ENCODE results near the gene CDKL2.
"Not testable (repeated sequence)": the region's sequence is repeated elsewhere in the genome, so short reads cannot be mapped to it uniquely, and the experiment has no call there.

Gene CDKL2

DNA sequence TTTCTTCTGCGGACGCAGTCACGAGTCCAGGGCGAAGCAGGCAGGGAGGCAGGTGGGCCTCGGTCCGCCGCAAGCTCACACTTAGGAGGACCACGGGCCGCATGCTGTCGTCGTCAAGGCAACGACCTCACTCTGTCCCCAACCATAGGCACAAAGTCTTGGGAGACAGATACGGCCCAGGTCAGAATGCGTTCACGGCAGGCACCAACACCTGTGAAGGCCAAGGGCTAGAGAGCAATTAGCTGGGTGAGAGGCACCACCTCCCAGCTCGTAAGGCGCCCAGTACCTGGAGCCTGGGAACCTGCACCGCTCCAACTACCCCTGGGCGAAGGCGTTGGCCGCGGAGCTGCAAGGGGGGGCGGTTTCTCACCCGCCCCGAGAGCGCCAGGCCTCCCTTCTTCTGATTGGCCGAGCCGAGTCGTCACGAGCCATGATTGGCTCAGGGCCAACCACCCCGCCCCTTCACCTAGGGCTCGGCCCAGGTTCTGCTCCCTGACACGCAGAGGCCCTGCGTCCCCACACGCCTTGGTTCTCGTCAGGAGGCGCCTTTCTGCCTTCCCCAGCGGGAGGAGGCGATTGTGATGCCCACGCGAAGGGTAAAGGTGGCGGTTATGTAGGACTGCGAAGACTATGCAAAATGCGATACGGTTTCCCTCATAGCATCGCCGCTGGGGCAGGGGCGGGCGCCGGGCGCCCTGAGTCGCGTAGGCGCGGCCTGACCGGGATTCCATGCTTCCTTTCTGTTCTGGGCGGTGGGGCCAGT is at the start of gene CDKL2:
Gene CDKL2 (minus strand): TSS at position 355 of the 763 bp plus-strand sequence. CDS start 4,540 bp downstream, outside the sequence.
- DNase-seq (ENCODE audit: low read depth in 2 of 2), result peak; percentile 78 to 87

DNA sequence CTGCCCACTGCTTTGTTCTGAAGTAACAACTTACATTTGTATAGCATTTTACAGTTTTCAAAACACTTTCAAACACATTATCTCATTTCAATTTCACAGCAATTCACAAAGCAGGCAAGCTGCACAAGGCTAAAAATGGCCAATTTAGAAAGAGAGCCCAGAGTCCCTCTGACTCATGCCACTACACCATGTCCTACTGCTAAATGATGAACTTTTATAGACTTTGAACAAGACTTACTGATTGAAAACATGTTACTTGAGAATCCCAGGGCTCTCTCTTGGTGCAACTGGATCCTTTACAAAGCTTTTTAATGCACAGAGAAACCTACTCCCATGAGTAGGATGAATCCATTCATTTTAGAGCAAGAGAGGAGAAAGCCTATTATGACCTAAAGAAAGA is 48.6 kb upstream of the CDKL2 start:
- no peak for DNase-seq (ENCODE audit: low read depth in 2 of 2)

DNA sequence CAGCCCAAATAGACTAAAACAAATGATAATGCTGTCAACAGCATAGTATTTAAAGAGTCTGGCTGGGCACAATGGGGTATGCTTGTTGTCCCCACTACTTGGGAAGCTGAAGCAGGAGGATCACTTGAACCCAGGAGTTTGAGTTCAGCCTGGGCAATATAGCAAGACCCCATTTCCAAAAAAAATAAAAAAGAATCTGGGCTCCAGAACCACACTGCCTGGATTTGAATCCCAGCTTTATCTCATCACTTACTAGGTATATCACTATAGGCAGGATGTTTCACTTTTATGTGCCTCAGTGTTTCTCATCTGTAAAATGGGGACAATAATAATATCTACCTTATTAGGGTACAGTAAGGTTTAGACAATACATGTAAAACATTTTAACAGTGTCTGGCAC is 48.1 kb upstream of the CDKL2 start:
- no peak for DNase-seq (ENCODE audit: low read depth in 2 of 2)

DNA sequence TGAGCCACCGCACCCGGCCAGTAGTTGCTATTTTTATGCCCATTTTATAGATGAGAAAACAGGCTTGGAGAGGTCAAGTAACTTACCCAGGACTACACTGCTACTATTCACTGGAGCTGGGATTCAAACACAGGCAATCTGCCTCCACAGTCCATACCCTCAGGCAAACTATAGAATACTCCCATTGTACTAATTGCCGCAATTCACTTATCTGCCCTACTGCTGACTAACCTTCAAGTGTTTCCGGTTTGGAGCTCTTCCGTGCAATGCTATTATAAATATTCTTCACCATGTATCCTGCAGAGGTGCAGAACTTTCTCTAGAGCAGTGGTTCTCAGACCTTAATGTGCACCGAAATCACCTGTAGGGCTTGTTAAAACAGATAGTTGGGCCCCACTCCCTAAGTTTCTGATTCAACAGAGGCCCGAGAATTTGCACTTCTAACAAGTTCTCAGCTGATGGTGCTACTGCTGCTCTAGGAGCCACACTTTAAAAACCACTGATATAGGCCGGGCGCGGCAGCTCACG is 44.7 kb upstream of the CDKL2 start:
- no peak for DNase-seq (ENCODE audit: low read depth in 2 of 2)

DNA sequence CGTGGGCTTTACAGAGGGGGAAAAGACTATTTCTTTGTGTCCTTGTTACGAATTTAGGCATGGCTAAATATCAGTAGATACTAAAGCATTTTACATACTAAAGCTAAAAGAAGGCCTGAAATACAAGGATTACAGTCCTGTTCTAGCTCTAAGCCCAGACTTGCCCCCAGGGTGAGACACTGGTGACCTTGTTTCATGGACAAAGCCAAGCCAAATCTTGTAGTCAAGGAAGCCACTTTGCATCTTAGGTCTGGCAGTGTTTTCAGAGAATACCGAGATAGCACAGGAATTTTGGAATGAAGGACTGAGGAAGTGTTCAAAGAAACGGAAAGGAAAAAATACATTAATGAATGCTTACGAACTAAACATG is 43.6 kb upstream of the CDKL2 start:
- DNase-seq (ENCODE audit: low read depth in 2 of 2), result no peak

DNA sequence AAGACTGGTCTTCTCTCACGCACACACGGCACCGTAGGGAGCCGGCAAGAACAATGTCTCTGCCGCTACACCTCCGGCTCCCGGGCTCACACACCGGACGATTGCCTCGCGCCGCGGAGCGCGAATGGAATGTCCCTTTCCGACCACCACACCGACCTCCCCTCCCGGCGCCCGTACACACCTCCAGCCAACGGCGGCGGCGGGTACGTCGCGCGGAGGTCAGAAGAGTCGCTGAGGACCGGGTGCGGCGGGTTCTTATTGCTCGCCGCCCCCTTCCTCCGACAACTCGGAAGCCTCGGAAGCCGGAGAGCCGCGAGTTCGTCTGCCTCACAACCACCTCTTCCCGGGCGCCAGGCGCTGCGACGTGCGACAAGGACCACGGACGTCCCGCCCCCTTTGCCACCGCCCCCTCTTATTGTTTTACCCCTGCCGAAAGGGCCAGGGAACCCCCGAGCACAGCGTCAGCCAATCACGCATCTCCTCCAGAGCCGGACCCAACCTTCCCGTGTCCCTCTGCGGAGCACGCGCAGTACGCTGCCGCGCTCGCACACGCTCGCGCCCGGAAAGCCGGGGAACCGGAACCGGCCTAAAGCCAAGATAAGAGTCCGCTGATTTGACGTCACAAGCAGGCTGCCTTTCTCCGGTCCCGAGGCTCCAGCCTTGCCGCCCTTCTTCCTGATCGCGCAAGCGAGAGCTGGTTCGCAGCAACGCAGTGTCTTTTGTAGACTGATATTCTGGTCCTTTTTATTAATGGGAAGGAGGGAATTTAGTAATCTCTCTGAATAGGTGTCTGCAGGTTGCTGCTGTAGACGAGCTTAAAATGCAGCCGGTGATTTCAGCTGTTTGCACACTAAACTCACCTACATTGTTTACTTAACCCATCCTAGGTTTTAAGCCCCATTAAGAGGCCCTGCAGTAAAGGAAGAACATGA is 43.0 kb upstream of the CDKL2 start, which contains the start of gene G3BP2:
Gene G3BP2 (minus strand): TSS at position 385 of the 932 bp plus-strand sequence. CDS start 11,386 bp downstream, outside the sequence.
- peak; percentile 96 to 97 for DNase-seq (ENCODE audit: low read depth in 2 of 2)

DNA sequence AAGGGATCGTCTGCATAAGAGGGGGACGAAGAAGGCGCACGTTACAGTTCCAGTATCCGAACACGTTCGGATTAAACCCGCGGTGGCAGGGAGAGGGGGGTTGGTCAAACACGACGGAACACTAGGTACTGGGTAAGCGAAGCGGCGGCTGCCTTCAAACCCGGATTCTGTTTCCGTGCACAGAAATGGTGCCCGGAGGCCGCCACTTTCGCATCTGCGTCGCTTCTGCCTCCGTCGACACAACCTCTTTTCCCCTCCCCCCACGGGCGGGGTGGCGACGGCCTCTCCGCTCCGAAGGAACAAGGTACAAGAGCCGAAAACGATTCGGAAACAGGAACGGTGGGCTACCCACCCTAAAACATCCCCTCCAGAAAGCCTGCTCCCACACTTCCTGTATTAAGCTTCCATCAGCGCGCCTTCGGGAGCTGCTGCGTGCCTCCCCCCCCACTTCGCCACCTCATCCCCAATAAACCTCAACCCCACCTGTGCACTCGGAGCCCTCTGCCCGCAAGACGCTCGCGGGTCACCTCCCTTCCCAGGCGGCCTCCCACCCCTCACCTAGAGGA is 42.2 kb upstream of the CDKL2 start:
- DNase-seq (ENCODE audit: low read depth in 2 of 2), result peak; percentile 67 to 77

DNA sequence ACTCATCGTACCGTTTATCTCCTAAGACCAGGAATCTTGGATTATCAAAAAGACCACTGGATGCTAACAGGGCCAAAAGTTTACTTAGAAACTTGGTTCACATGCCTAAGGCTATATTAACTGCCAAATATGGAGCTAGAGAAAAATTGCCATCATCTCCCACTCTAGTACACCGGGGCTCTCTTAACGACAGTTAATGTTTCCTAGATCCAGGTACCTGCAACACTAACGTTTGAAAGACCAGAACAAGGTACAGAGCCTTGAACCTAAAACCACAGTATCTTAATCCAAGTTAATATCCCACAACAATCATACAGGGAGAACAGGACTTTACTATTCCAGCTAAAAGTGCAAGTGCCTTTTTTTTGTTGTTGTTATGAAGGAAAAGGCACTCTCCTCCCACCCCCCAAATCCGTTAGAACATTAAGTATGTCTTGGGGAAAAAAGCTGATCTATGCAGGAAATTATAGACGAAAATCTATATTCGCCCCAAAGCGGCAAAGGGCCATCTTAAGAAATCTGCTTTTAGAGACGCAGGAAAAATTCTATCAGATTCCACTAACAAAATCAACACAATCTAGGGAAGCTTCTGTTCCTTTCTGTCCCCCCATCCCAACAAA is 41.6 kb upstream of the CDKL2 start:
- DNase-seq (ENCODE audit: low read depth in 2 of 2), result no peak

DNA sequence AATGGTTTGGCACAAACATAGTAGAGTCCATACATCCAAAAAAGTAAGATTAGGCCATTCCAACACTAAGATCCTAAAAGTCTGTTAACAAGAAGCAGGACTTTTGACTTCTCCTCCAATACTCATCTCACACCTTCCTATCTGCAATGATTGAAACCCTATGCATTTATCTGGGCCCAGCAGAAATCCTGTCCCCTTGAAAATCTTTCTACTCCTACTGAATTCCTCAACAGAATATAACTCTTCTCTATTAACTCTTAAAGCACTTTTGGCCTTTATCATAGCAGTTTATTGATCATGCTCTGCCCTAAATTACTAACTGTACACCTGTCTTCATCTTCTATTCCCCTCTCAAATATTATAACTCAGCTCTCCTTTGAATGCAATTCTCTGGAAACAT is 38.3 kb upstream of the CDKL2 start:
- DNase-seq (ENCODE audit: low read depth in 2 of 2), result no peak

DNA sequence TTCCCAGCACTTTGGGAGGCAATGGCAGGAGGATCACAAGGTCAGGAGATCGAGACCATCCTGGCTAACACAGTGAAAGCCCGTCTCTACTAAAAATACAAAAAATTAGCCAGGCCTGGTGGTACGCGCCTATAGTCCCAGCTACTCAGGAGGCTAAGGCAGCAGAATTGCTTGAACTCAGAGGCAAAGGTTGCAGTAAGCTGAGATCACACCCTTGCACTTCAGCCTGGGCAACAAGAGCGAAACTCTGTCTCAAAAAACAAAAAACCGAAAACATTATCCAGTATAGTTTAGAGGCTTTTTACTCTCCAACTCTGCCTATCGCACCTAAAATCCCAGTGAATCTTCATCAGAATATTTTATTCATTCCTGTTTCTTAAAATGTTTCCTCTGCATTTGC is 37.3 kb upstream of the CDKL2 start:
- not testable (repeated sequence) for DNase-seq (ENCODE audit: low read depth in 2 of 2)

DNA sequence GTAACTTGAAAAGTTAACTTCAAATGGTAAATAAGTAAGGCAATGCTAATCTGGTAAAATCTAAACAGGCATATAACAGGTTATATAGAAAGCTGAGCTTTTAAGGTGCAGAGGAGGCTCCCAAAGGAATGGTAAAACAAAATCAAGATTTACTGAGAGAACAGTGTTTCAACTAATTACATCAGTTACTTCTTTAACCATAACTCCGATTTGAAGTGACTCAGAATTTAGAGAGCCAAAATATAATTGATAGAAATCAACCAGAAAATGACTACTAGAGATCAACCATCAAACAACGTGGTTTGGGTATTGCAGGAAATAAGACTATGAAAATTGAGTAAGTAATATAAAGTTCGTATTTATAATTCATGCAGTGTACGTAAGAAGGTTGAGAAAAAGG is 36.0 kb upstream of the CDKL2 start:
- no peak for DNase-seq (ENCODE audit: low read depth in 2 of 2)

DNA sequence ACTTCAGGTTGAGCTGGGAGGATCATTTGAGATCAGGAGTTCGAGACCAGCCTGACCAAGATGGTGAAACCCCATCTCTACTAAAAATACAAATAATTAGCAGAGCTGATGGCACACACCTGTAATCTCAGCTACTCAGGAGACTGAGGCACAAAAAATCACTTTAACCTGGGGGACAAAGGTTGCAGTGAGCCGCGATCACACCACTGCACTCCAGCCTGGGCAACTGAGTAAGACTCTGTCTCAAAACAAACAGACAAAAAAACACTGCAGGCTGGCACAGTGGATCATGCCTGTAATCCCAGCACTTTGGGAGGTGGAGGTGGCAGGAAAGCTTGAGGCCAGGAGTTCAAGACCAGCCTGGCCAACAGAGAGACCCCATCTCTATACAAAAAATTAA is 34.3 kb upstream of the CDKL2 start:
- DNase-seq (ENCODE audit: low read depth in 2 of 2), result not testable (repeated sequence)

DNA sequence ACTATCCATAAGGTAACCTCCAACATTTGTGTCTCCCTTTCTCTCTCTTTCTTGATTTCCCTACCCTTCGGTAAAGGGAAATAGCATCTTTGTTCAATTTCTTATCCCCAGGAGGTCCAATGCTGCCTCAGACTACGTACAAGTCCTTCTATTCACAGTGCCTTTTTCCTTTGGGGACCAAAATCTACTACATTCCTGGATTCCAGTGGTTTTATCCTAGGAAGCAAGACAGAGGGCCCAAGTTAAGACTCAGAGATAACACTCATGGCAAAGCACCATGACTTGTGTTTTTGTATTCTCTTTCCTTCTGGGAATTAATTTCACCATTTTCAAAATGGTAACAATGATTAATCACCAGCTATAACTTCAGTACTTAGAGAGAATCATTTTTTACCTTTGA is 32.3 kb upstream of the CDKL2 start:
- DNase-seq (ENCODE audit: low read depth in 2 of 2), result no peak

DNA sequence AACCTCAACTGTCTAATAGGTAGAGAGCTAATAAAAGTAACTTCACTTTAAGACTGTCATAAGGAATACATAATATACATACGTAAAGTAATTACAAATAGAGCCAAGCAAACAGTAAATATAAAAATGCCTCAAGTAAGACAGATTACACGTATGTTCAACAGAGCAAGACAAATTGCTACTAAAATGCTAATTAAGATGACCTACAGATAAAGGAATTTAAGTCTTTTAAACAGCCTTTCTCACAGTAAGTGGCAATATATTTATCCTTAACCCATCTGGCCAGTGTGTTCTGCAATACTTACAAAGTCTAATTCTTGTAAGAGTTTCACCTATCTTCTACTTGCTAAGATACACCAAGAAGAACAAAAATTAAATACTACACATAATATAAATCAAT is 30.2 kb upstream of the CDKL2 start:
- DNase-seq (ENCODE audit: low read depth in 2 of 2), result no peak

DNA sequence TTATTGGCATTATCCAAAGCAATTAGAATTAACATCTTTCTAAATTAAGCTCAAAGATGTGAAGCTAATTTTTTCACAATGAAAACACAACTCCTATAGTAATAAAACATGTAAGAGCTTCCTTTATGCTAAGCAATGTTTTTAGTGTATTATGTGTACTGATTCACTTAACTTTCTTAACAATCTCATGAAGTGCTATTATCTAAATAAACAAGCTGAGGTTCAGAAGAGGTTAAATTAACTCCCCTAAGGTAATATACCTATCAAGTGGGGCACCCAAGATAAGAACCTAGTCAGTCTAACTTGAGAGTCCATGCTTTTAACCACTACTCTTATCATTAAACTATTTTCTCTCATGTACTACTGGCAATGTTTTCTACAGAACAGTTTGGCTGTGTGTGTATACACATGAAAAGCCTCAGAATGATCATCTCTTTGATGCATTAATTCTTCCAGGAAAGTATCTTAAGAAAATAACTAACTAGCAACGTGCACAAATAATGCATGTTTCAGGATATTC is 29.2 kb upstream of the CDKL2 start:
- DNase-seq (ENCODE audit: low read depth in 2 of 2), result no peak

DNA sequence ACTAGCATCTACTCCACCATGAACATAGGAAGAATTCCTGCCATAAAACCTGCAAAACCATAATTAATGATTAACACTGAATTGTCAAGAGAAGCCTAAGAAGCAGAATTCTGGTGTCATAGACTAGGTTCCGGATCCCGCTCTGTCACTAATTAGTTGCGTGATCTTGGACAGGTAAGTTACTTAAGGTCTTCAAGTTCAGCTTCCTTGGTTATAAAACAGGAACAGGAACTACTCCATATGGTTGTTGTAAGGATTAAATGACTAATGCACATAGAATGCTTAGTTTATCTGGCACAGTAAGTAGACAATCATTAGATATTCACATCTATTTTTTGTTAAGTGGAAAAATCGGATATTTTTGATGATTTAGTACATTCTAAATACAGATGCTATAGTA is 28.5 kb upstream of the CDKL2 start:
- no peak for DNase-seq (ENCODE audit: low read depth in 2 of 2)

DNA sequence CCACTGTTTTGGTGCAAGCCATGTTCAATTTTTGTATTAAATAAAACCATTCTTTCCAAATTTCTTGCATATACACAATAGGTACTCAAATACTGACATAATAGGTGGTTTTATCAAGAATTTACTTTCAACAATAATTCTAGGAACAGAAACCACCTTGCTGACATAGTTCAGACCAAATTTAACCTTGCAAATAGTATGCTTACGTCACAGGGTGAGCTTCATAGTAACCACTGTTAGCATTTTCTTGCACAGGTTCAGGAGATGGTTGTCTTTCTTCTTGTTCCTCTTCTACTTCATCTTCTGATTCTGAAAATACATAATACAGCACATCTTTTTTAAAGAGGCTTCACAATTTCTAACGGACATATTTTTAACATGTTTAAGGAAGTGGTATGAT is 25.2 kb upstream of the CDKL2 start:
- DNase-seq (ENCODE audit: low read depth in 2 of 2), result no peak

DNA sequence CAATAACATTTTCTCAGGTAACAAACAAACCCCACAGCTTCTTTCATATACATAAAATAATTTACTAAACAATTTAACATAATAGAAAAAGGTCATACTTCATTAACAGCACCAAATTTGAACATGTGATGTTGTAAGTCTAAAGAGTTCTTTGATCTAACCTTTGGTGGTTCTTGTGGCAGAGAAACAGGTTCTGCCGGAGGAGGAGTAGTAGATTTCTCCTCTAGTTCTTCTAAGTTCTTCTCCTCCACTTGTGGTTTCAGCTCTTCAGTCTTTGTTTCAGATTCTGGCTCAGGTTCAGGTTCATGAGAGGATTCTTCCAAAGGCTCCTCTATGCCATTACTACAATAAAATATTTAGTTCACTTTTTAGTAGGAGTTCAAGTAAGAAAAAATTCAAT is 24.6 kb upstream of the CDKL2 start:
- no peak for DNase-seq (ENCODE audit: low read depth in 2 of 2)

DNA sequence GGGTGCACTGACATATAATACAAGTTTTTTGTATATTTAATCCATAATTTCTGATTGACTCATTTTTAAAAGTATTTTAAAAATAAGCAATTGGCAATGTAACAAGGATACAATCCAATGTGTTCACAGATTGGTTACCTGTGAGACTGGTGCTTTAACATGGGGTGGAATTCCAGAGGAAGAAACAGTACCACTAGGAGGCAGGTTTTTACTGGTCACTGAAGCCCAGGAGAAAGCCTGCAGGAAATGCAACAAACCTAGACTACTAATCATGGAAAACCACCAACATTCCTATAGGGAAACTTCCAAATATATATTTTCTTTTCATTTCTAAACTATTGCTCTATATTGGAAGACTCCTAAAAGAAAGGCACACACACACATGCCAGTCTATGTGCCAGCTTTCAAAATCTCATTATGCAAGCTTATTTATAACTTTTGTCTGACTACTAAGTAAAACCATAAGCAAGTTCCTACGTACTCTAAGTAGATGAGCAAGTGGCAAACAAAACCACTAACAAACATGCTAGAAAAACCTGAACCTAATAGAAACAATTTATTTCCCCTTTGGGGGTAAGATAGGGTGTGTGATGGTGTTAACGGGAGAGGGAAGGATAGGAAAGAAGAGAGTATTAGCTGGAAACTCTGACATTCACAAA is 23.6 kb upstream of the CDKL2 start:
- DNase-seq (ENCODE audit: low read depth in 2 of 2), result no peak

DNA sequence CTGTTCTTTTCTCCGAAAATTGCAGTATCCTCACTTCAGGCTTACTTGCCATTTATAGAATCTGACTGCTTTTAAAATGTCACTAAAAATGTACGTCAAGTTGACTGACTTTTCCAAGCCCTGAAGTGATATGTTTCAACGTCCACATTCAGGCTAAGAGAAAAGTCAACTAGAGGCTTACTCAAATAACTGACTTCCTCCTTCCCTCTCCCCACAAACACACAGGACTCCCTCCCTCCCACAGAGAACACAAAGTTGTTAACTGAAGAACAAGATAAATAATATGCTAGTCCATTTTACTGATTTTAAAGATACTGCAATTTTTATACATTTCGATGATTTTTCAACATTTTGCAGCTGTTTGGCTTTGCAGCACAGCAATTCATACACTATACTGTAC is 13.8 kb upstream of the CDKL2 start:
- DNase-seq (ENCODE audit: low read depth in 2 of 2), result no peak

DNA sequence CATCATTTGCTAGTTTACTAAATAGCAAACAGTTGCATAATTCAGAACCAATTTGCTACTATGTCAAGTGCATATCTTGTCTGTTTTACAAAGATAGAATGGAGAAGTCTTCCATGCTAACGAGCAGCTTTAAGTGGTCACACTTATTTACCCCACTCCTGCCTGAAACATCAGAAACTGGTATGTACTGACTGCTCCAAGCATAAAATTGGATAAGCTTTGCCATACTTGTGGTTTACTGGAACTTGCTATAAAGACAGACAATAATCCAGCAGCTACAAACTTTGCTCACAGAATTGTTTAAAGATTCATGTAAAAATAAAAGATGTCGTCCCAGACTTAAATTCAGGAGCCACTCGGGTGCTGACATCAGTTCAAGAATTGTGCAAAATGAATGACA is 13.3 kb upstream of the CDKL2 start:
- no peak for DNase-seq (ENCODE audit: low read depth in 2 of 2)
